Measurements from ENCODE around the gene ATP12A.

DNA sequence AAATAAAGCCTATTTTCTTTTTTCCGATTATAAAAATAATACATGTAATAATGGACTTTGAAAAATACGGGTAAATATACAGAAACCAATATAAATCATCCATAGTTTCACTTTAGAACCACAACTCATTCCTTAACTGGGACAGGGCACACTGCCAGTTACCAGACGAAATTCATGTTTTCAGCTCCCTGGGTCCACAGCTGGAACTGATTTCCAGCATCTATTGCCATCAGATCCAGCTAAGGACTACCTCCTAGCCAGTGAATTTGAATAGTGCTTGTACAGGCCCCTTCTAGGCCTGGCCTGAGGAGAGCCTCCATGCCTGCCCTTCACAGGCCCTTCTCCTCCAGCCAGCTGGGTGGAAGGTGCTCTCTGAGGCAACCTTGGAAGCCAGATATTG, 30.0 kb upstream of the ATP12A start:
- TF ChIP-seq CTCF (conservative IDR thresholded peaks at IDR 0.05; ENCODE audit: low read length) (no peak), EZH2phosphoT487 (IDR thresholded peaks at IDR 0.05; ENCODE audit: borderline replicate concordance) (no peak)
